HG03378 (cell line): Measurements from ENCODE around the gene DEAF1.
"Not testable (repeated sequence)": the region's sequence is repeated elsewhere in the genome, so short reads cannot be mapped to it uniquely, and the experiment has no call there.

ENCODE experiments used
- ATAC-seq: cut with Tn5 transposase; IDR thresholded peaks from one replicate; pipeline ENCODE4 v1.9.1; 2021; ENCODE audit warnings: mild to moderate bottlenecking, moderate library complexity; ENCODE audit not compliant: unreplicated experiment

The DEAF1 gene, protein sequence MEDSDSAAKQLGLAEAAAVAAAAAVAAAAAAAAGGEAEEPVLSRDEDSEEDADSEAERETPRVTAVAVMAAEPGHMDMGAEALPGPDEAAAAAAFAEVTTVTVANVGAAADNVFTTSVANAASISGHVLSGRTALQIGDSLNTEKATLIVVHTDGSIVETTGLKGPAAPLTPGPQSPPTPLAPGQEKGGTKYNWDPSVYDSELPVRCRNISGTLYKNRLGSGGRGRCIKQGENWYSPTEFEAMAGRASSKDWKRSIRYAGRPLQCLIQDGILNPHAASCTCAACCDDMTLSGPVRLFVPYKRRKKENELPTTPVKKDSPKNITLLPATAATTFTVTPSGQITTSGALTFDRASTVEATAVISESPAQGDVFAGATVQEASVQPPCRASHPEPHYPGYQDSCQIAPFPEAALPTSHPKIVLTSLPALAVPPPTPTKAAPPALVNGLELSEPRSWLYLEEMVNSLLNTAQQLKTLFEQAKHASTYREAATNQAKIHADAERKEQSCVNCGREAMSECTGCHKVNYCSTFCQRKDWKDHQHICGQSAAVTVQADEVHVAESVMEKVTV

DNA sequence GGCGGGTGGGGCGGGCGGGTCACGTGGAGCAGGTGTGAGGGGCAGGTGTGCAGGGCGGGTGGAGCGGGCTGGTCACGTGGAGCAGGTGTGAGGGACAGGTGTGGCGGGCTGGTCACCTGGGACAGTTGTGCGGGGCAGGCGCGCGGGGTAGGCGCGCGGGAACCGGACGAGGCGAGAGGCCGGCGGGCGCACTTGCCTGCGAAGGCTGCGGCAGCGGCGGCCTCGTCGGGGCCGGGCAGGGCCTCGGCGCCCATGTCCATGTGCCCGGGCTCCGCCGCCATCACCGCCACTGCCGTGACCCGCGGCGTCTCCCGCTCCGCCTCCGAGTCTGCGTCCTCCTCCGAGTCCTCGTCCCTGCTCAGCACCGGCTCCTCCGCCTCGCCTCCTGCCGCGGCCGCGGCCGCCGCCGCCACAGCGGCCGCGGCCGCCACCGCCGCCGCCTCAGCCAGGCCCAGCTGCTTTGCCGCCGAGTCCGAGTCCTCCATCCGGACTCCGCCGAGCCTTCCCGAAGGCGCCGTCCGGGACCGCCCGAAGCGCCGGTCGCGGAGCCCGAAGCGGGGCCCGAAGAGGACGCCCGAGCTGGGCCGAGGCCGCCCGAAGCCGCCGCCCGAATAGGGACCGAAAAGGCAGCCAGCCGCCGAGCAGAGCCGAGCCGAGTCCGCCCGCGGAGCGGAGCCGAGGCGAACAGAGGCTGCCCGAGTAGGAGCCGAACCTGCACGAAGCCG, at the start of gene DEAF1:
Gene DEAF1 (minus strand): TSS at position 660 of the 725 bp plus-strand sequence. CDS start 175 bp downstream, at position 485.
- no peak for ATAC-seq

DNA sequence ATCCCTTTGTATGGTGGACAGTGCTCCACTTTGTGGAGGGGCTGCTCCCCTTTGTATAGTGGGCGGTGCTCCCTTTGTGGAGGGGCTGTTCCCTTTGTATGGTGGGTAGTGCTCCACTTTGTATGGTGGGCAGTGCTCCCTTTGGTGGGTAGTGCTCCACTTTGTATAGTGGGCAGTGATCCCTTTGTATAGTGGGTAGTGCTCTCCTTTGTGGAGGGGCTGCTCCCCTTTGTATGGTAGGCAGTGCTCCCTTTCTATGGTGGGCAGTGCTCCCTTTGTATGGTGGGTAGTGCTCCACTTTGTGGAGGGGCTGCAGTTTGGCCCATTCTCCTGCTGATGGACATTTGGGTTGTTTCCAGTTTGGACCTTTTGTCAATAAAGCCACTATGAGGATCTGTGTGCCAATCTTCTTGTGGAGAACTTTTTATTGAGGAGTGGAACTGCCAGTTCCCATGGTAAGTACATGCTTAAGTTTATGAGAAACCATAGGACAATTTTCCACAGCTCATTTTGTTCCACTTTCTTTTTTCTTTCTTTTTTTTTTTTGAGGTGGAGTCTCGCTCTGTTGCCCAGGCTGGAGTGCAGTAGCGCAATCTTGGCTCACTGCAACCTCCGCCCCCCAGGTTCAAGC, 47.7 kb upstream of the DEAF1 start:
- no peak for ATAC-seq

DNA sequence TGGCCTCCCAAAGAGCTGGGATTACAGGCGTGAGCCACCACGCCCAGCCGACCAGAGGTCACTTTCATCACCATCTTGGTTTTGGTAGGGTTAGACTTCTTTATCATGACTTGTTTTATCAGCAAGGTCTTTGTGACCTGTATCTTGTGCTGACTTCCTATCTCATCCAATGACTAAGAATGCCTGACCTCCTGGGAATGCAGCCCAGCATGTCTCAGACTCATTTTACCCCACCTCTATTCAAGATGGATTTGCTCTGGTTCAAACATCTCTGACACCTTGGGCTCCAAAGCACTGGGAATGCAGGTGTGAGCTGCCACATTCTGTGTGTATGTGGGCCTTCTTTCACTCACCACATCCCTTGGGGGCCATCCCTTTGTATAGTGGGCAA, 47.1 kb upstream of the DEAF1 start:
- no peak for ATAC-seq

DNA sequence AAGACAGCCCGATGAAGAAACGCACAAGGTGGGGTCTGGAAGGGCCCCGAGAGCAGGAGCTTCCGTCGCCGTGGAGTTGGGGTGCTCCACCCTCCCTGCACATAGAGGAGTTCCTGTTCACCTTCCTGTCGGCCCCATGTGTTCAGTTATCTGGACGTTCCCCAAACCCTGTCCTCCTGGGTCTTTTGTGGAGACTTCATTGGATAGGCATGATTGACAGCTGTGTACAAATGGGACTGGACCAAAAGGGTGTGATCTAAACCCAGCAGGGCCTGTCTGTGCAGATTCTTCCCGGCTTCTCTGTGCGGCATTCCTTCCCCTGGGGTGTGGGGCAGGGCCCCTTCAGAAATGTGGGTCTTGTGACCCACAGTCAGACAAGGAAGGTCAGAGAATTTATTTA, 42.9 kb upstream of the DEAF1 start:
- not testable (repeated sequence) for ATAC-seq

DNA sequence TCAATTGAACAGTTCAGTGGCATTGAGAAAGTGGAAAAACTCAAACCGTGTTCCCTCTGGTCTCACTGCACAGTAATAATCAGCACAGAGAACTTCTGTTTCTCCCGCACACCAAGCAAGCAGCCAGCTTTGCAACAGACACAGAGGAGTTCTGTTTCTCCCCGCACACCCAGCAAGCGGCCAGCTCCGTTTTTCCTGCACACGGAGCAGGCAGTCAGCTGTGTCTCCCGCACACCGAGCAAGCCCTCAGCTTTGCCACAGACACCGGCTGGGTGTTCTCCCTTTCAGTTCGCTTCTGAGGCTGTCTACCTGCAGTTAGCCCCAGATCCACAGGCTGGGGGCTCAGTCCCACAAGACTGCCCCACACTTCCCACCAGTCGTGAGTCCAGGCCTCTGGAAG, 42.3 kb upstream of the DEAF1 start:
- no peak for ATAC-seq

DNA sequence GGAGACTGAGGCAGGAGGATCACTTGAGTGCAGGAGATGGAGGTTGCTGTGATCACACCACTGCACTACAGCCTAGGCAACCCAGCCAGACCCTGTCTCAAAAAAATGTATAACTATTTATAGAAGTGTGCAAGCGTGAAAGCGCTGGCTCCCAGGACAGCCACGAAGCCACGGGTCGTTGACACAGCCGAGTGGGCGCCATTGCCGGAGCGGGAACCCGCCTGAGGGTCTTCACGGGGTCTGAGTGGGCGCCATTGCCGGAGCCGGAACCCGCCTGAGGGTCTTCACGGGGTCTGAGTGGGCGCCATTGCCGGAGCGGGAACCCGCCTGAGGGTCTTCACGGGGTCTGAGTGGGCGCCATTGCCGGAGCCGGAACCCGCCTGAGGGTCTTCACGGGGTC, 39.5 kb upstream of the DEAF1 start:
- ATAC-seq: not testable (repeated sequence)

DNA sequence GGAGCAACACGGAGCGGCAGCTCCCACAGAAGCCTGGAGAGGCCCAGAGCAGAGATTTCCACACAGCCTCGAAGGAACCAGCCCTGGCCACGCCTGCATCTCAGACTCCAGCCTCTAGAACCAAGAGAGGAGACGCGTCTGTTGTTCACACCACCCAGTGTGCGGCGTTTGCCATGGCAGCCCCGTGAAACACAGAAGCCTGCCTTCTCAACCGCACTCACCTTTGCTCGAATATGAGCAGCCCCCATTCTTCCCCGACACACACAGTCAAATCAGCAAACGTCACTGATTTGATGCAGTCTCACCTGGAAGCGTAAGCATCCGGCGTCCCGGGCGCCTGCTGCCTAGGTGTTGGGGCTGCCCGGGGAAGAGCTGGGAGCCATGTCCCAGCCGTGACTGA, 38.0 kb upstream of the DEAF1 start:
- ATAC-seq: no peak

DNA sequence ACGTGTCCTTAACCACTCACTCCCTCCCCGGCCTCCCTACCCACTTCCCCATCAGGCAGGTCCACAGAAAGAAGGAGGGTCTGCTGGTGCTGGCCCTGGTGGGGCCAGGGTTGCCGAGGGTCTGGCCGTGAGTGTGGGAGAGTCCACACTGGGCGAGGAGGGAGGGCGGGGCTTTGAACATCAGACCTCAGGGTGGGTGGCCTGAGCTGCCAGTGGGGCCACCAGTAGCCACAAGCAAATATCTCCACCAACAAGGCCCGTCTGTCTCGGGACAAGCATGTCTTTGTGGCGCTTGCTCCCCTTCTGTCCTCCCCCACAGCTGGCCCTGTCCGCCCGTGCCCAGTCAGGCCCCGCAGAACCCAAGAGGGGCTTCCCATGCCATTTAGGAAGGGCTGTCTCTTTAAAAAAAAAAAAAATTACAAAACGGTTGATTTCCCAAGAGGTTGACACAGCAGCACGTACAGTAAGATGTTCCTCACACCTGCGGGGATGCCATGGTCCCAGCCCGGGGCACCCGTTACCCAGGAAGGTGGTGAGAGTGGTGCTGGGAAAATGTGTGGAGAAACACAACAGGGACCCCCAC, 34.6 kb upstream of the DEAF1 start:
- no peak for ATAC-seq

DNA sequence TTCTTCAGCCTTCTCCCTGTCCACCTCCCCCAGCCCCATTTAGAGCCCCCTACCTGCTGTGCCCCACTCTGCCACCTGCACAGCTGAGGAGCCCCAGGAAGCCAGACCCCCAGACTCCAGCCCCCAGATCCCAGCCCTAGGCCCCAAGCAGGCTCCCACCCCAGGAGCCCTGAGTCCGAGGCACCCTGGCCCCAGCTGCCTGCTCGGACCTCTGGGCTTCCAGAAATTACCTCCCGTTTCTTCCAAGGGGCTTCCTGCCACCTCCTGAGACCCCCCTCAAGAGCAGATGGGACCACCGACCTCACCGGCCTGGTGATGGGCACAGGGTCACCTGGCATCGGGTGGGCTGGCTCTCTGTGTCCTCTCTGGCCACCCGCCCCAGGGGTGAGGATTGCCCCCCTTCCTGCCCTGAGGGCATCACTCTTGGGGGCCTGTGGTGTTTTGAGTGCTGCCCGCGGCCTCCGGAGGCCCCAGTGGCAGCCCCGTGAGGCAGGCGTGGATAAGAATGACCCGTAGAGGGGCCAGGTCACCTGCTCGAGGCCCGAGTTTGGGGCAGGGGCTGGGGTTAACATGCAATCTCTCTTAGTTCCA, 34.0 kb upstream of the DEAF1 start:
- ATAC-seq: no peak

DNA sequence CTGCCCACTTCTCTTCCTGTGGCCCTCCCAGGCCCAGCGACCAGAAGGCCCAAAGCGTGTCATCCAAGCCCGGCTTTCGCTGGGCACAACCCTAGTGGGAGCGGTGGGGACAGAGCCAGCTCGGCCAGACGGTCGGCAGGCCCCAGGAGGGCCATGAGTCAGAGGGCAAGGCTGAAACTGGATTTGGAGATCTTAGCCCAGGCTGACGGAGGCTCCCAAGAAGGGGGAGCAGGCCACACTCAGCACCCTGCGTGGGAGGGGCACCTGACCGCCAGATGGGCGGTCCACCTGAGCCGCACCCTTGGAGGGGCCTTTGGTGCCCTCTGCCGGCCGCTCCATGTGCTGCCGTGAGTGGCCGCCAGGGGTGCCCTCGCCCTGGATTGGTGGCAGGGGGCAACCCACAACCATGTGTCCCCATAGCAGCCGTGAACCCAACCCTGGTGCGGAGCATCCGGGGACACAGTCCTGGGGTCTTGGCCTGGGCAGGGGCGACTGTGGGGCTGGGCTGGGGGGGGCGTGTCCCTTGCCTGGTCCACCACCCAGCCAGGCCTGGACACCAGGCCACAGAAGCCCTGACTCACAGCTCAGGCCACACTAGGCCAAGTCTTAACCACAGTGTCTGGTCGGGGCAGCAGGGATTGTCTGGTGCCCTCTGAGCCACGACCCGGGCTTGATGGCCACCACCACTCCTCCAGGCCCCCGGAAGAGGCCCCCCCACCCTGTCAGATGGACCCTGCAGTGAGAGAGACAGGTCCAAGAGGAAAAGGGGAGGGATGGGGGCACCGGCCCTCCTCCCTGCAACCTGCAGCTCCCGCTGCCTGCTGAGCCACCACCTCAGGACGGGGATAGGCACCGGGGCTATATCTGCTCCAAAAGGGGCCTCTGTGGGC, 33.1 kb upstream of the DEAF1 start:
- ATAC-seq: no peak

DNA sequence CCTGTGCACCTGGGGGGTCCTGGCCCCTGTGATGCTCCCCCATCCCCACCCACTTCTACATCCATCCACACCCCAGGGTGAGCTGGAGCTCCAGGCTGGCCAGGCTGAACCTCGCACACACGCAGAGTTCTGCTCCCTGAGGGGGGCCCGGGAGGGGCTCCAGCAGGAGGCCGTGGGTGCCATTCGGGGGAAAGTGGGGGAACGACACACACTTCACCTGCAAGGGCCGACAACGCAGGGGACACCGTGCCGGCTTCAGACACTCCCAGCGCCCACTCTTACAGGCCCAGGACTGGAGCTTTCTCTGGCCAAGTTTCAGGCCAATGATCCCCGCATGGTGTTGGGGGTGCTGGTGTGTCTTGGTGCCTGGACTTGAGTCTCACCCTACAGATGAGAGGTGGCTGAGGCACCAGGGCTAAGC, 32.3 kb upstream of the DEAF1 start:
- no peak for ATAC-seq

DNA sequence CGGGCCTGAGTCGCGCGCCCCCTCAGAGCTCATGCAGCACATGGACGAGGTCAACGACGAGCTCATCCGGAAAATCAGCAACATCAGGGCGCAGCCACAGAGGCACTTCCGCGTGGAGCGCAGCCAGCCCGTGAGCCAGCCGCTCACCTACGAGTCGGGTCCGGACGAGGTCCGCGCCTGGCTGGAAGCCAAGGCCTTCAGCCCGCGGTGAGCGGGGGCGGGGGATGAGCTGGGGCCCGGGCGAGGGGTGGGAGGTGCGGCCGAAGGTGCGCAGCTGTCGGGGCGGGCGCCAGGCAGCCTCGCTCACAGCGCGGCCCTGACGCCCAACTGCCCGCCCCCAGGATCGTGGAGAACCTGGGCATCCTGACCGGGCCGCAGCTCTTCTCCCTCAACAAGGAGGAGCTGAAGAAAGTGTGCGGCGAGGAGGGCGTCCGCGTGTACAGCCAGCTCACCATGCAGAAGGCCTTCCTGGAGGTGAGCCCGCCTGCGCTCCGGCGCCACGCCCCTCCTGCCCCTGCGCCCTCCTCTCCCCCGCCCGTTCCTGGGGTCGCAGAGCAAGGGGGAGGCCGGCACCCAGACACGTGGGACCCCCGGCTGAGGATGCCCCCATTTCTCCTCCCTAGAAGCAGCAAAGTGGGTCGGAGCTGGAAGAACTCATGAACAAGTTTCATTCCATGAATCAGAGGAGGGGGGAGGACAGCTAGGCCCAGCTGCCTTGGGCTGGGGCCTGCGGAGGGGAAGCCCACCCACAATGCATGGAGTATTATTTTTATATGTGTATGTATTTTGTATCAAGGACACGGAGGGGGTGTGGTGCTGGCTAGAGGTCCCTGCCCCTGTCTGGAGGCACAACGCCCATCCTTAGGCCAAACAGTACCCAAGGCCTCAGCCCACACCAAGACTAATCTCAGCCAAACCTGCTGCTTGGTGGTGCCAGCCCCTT, 31.5 kb upstream of the DEAF1 start:
- ATAC-seq: no peak

DNA sequence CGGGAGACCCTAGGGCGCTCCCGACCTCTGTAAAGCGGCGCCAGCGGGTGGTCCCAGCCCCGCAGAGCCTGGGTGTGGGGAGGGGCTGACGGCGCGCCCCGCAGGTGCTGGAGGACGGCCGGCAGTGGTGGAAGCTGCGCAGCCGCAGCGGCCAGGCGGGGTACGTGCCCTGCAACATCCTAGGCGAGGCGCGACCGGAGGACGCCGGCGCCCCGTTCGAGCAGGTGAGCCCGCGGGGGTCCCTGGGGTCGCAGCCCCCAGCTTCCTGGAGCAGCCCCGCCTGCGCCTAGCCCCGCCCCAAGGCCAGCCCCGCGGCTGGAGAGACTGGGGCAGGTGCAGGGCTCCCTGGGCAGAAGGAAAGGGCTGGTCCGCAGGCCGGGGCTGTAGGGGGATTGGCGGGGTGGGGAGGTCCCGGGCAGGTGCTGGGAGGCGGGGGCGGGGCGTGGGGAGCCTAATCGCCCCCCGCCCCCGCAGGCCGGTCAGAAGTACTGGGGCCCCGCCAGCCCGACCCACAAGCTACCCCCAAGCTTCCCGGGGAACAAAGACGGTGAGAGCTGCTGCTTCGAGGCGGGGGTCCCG, 30.7 kb upstream of the DEAF1 start:
- ATAC-seq: no peak

DNA sequence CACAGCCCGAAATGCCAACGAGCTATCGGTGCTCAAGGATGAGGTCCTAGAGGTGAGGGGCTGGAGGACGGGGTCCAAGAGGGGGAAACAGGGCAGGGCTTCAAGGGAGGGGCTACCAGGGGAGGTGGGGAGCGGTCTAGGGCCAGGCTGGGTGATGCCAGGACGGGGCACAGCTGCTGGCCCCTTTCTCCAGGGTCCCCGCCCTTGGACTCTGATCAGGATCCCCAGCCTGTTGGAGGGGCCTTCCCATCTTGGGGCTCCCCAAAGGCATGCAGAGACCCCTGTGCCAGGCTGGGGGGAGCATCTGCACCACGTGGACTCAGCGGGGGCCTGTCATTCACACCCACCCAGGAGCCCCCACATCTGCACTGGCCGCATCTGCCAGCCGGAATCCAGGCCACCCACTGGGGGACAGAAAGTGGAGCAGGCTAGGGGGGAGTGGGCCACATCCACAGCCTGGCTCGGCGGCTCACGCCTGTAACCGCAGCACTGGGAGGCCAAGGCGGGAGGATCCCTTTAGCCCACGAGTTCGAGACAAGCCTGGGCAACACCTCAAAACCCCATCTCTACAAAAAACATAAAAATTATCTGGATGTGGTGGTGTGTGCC, 29.9 kb upstream of the DEAF1 start:
- ATAC-seq: no peak

DNA sequence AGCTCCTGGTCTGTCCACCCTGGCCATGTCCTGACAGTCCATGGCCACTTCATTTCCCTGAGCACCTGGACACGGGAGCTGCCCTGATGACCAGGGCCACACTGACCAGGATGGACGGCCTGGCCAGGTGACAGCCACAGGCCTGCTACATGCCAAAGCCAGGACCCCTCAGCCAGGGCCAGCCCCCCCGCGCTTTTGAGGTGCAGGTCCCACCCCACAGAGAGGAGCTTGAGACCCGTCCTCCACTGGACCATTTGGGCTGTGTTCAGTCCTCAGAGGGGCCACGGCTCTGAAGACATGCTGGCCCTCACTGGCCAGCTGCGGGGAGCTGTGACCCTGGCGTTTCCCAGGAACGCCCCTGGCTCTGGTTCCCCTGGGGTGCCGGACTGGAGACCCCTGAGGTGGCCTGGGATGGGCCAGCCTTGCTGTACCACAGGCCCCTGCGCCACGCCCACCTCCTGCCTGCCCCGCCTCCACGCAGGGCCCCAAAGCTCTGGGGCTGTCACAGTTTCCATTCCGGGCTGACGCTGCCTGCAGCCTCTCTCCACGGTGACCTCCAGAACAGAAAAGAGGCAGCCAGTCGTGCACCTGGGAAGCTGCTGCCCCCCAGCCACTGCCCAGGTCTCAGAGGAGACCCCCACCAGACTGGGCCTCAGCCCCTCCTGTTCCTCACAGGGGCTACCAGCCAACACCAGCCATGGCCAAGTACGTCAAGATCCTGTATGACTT, 29.2 kb upstream of the DEAF1 start:
- ATAC-seq: no peak

DNA sequence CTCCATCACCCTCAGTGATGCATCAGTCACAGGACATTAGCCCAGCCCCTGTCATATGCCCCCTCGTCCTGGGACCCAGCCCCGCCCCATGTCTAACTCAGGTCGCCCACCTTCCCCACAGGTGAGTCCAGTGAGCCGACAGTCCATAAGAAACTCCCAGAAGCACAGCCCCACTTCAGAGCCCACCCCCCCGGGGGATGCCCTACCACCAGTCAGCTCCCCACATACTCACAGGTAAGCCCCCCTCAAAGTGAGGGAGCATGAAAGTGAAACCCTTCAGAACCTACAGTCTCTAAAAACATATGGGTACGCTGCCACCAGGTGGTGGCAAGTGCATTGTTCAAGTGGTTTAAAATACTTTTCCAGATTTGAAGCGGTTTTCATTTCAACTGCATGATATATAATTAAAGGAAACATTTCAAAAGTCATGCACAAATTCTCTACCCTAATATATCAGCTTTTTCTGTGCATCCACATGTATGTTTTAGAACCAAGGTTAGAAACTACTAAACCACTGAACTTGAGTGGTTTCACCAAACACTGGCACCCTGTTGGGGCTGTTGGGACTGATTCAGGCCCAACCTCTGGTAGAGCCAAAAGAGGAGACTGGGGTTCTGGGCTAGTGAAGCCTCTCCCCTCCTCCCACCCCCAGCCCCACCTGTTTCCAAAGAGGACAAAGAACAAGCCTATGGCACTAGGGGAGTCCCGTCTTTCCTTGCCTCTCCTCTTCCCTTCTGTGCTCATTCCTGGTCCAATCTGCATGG, 28.3 kb upstream of the DEAF1 start:
- ATAC-seq: no peak
